ENCODE data around the gene PID1. TPM values are rescaled to one million over a fixed set of nuclear protein-coding genes. Genes with fewer than 3 reads are reported as not detected.

Gene PID1
- total RNA-seq, 1 donor from 2014 or later: not detected

GRCh38 chr2:229252996-229253395 lies 18.1 kb downstream of the PID1 start:
- H3K27ac Mint-ChIP-seq: no peak overlapping the region
- no peaks in the 10 kb centered on the region for H3K4me1 Mint-ChIP-seq (ENCODE audit: low read depth)
- H3K9me3 Mint-ChIP-seq: no peaks in the 10 kb centered on the region
- H3K36me3 Mint-ChIP-seq (ENCODE audit: low read depth): no peaks in the 10 kb centered on the region
- intact Hi-C loops (cut with micrococcal nuclease): no loop called here
- no peak overlapping the region for H3K4me3 Mint-ChIP-seq
- no peaks in the 10 kb centered on the region for H3K27me3 Mint-ChIP-seq (ENCODE audit: insufficient read depth)
- DNase-seq (ENCODE audit: low spot score): no peak

- no peaks in the 10 kb centered on the region for H3K4me1 Mint-ChIP-seq (ENCODE audit: low read depth)
- DNase-seq (ENCODE audit: low spot score): no peak
- H3K36me3 Mint-ChIP-seq (ENCODE audit: low read depth): no peaks in the 10 kb centered on the region
- no peaks in the 10 kb centered on the region for H3K27me3 Mint-ChIP-seq (ENCODE audit: insufficient read depth)
- intact Hi-C loops (cut with micrococcal nuclease): no loop called here
- H3K27ac Mint-ChIP-seq: no peak overlapping the region
- no peak overlapping the region for H3K4me3 Mint-ChIP-seq
- no peaks in the 10 kb centered on the region for H3K9me3 Mint-ChIP-seq
Observed at GRCh38 chr2:229252280-229252679, 18.8 kb downstream of the PID1 start.

- DNase-seq (ENCODE audit: low spot score): no peak
- no peaks in the 10 kb centered on the region for H3K27me3 Mint-ChIP-seq (ENCODE audit: insufficient read depth)
- no peak overlapping the region for H3K27ac Mint-ChIP-seq
- H3K4me1 Mint-ChIP-seq (ENCODE audit: low read depth): no peaks in the 10 kb centered on the region
- intact Hi-C loops (cut with micrococcal nuclease): no loop called here
- no peaks in the 10 kb centered on the region for H3K36me3 Mint-ChIP-seq (ENCODE audit: low read depth)
- no peaks in the 10 kb centered on the region for H3K9me3 Mint-ChIP-seq
- no peak overlapping the region for H3K4me3 Mint-ChIP-seq
Observed at GRCh38 chr2:229249536-229249935, 21.6 kb downstream of the PID1 start.

- intact Hi-C loops (cut with micrococcal nuclease): no loop called here
- Mint-ChIP-seq H3K27ac (no peak overlapping the region), H3K36me3 (ENCODE audit: low read depth) (no peaks in the 10 kb centered on the region), H3K27me3 (ENCODE audit: insufficient read depth) (no peaks in the 10 kb centered on the region), H3K9me3 (peaks cover 5% of the 10 kb centered on the region), H3K4me1 (ENCODE audit: low read depth) (no peaks in the 10 kb centered on the region), H3K4me3 (no peak overlapping the region)
- DNase-seq (ENCODE audit: low spot score): no peak
Observed at GRCh38 chr2:229246334-229246733, 24.8 kb downstream of the PID1 start.

GRCh38 chr2:229244975-229245374 lies 26.1 kb downstream of the PID1 start:
- Mint-ChIP-seq H3K4me1 (ENCODE audit: low read depth) (no peaks in the 10 kb centered on the region), H3K4me3 (no peak overlapping the region), H3K27me3 (ENCODE audit: insufficient read depth) (no peaks in the 10 kb centered on the region), H3K9me3 (peaks cover 15% of the 10 kb centered on the region), H3K36me3 (ENCODE audit: low read depth) (no peaks in the 10 kb centered on the region), H3K27ac (no peak overlapping the region)
- DNase-seq (ENCODE audit: low spot score): no peak
- intact Hi-C loops (cut with micrococcal nuclease): no loop called here

- H3K27ac Mint-ChIP-seq: no peak overlapping the region
Observed at GRCh38 chr2:229243890-229244560, 27.1 kb downstream of the PID1 start.

GRCh38 chr2:229240984-229241491 lies 30.0 kb downstream of the PID1 start:
- DNase-seq (ENCODE audit: low spot score): no peak
- Mint-ChIP-seq H3K4me3 (no peak overlapping the region), H3K36me3 (ENCODE audit: low read depth) (no peaks in the 10 kb centered on the region), H3K9me3 (peaks cover 15% of the 10 kb centered on the region), H3K4me1 (ENCODE audit: low read depth) (no peaks in the 10 kb centered on the region), H3K27ac (no peak overlapping the region), H3K27me3 (ENCODE audit: insufficient read depth) (no peaks in the 10 kb centered on the region)
- intact Hi-C loops (cut with micrococcal nuclease): no loop called here

More at GRCh38 chr2:229243890-229244560, 27.1 kb downstream of the PID1 start:
- intact Hi-C loops (cut with micrococcal nuclease): no loop called here
- Mint-ChIP-seq H3K27me3 (ENCODE audit: insufficient read depth) (no peaks in the 10 kb centered on the region), H3K9me3 (peaks cover 15% of the 10 kb centered on the region), H3K4me3 (no peak overlapping the region), H3K4me1 (ENCODE audit: low read depth) (no peaks in the 10 kb centered on the region), H3K36me3 (ENCODE audit: low read depth) (no peaks in the 10 kb centered on the region)
- no peak for DNase-seq (ENCODE audit: low spot score)

- H3K27ac Mint-ChIP-seq: no peak overlapping the region
- H3K36me3 Mint-ChIP-seq (ENCODE audit: low read depth): no peaks in the 10 kb centered on the region
- H3K9me3 Mint-ChIP-seq: peaks cover 18% of the 10 kb centered on the region
- no peak for DNase-seq (ENCODE audit: low spot score)
- H3K4me3 Mint-ChIP-seq: no peak overlapping the region
- H3K27me3 Mint-ChIP-seq (ENCODE audit: insufficient read depth): no peaks in the 10 kb centered on the region
- intact Hi-C loops (cut with micrococcal nuclease): no loop called here
- no peaks in the 10 kb centered on the region for H3K4me1 Mint-ChIP-seq (ENCODE audit: low read depth)
Observed at GRCh38 chr2:229239021-229239420, 32.1 kb downstream of the PID1 start.

GRCh38 chr2:229237270-229237669 lies 33.8 kb downstream of the PID1 start:
- Mint-ChIP-seq H3K4me1 (ENCODE audit: low read depth) (no peaks in the 10 kb centered on the region), H3K9me3 (peaks cover 18% of the 10 kb centered on the region), H3K4me3 (no peak overlapping the region), H3K27me3 (ENCODE audit: insufficient read depth) (no peaks in the 10 kb centered on the region), H3K36me3 (ENCODE audit: low read depth) (no peaks in the 10 kb centered on the region), H3K27ac (no peak overlapping the region)
- intact Hi-C loops (cut with micrococcal nuclease): no loop called here
- DNase-seq (ENCODE audit: low spot score): no peak

GRCh38 chr2:229235131-229235914 lies 35.8 kb downstream of the PID1 start:
- intact Hi-C loops (cut with micrococcal nuclease): no loop called here
- Mint-ChIP-seq H3K27me3 (ENCODE audit: insufficient read depth) (no peaks in the 10 kb centered on the region), H3K4me3 (no peak overlapping the region), H3K9me3 (peaks cover 5% of the 10 kb centered on the region), H3K4me1 (ENCODE audit: low read depth) (no peaks in the 10 kb centered on the region), H3K36me3 (ENCODE audit: low read depth) (no peaks in the 10 kb centered on the region), H3K27ac (no peak overlapping the region)
- no peak for DNase-seq (ENCODE audit: low spot score)

- H3K27ac Mint-ChIP-seq: no peak overlapping the region
- H3K4me1 Mint-ChIP-seq (ENCODE audit: low read depth): no peaks in the 10 kb centered on the region
- peaks cover 3% of the 10 kb centered on the region for H3K9me3 Mint-ChIP-seq
- no peaks in the 10 kb centered on the region for H3K36me3 Mint-ChIP-seq (ENCODE audit: low read depth)
- intact Hi-C loops (cut with micrococcal nuclease): no loop called here
- H3K27me3 Mint-ChIP-seq (ENCODE audit: insufficient read depth): no peaks in the 10 kb centered on the region
- no peak for DNase-seq (ENCODE audit: low spot score)
- no peak overlapping the region for H3K4me3 Mint-ChIP-seq
Observed at GRCh38 chr2:229231885-229232284, 39.2 kb downstream of the PID1 start.

- no peak for DNase-seq (ENCODE audit: low spot score)
- Mint-ChIP-seq H3K27me3 (ENCODE audit: insufficient read depth) (no peaks in the 10 kb centered on the region), H3K4me3 (no peak overlapping the region), H3K9me3 (peaks cover 3% of the 10 kb centered on the region), H3K36me3 (ENCODE audit: low read depth) (no peaks in the 10 kb centered on the region), H3K27ac (no peak overlapping the region), H3K4me1 (ENCODE audit: low read depth) (no peaks in the 10 kb centered on the region)
- intact Hi-C loops (cut with micrococcal nuclease): no loop called here
Observed at GRCh38 chr2:229231328-229231868, 39.7 kb downstream of the PID1 start.

- intact Hi-C loops (cut with micrococcal nuclease): no loop called here
- no peak overlapping the region for H3K4me3 Mint-ChIP-seq
- H3K9me3 Mint-ChIP-seq: peaks cover 3% of the 10 kb centered on the region
- DNase-seq (ENCODE audit: low spot score): no peak
- H3K27ac Mint-ChIP-seq: no peak overlapping the region
- H3K36me3 Mint-ChIP-seq (ENCODE audit: low read depth): no peaks in the 10 kb centered on the region
- no peaks in the 10 kb centered on the region for H3K4me1 Mint-ChIP-seq (ENCODE audit: low read depth)
- H3K27me3 Mint-ChIP-seq (ENCODE audit: insufficient read depth): no peaks in the 10 kb centered on the region
Observed at GRCh38 chr2:229230911-229231310, 40.2 kb downstream of the PID1 start.
